GM12891 (cell line): ENCODE data around the gene BCL11A.

Experiments used
- POLR2A ChIP-seq: IDR thresholded peaks from 2 replicates; pipeline ENCODE4 v1.6.1; 2011; ENCODE audit warnings: low read depth, low read length, control low read depth
- POLR2AphosphoS5 ChIP-seq: IDR thresholded peaks from 2 replicates; pipeline ENCODE4 v1.6.1; 2011; ENCODE audit warnings: low read depth, low read length, control low read depth
- TAF1 ChIP-seq: IDR thresholded peaks from 2 replicates; pipeline ENCODE4 v1.6.1; 2011; ENCODE audit warnings: low read depth, low read length, control low read depth

DNA sequence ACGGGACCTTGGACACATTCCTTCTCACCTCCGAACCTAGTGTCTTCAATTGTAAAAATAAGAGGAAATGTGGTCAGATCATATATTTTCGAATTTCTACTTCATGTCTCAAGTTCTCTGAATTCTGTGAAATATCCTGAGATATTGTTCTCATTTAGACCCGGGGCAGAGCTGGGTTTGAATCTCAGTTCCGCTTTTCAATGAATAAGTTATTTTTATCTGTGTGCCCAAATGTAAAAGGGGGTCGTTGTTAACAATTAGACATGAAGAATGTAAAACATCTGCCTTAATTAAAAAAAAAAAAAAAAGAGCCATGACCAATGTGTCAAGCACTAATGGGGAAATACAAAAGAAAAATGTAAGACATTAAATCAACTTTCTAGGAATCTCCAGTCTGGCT, 48.9 kb upstream of the BCL11A start:
- TF ChIP-seq POLR2AphosphoS5 (no peak), POLR2A (no peak), TAF1 (no peak)
